ENCODE measurements around the gene RPL36AL.

GRCh38 chr14:49574038-49574437 lies 46.4 kb downstream of the RPL36AL start:
- TF ChIP-seq POLR2A (IDR thresholded peaks at IDR 0.05) (no peak), CTCF (IDR thresholded peaks at IDR 0.05) (no peak), POLR2AphosphoS5 (IDR thresholded peaks at IDR 0.05) (no peak)

Measured in transverse colon (tissue), 4 donors.